Bronchial epithelial cell (primary cell): Measurements from ENCODE around the gene CLCN4. TPM values are rescaled to one million over a fixed set of nuclear protein-coding genes. Genes with fewer than 3 reads are reported as not detected.

ENCODE experiments used
- DNase-seq: peaks from one replicate; pipeline ENCODE4 v3.0.0-alpha.2; 2010; ENCODE audit warnings: low read depth
- FAIRE-seq: peaks from 2 replicates; lab custom pipeline; 2011; peaks lifted over from hg19 to GRCh38; lab: Jason Lieb, UNC
- H3K27me3 ChIP-seq: 2 replicates; pipeline ENCODE4 v1.5.1; 2011; ENCODE audit warnings: low read length; ENCODE audit not compliant: control insufficient read depth, insufficient read depth
- H3K36me3 ChIP-seq: 2 replicates; pipeline ENCODE4 v1.5.1; 2011; ENCODE audit warnings: low read length; ENCODE audit not compliant: control insufficient read depth, insufficient read depth
- H3K4me3 ChIP-seq: 2 replicates; pipeline ENCODE4 v1.5.1; 2011; ENCODE audit warnings: mild to moderate bottlenecking, low read depth, low read length, control low read depth
- total RNA-seq: library from RNA; depleted of rRNA; stranded (reverse); fragments of >200 nt; gene quantifications from 2 replicates; pipeline ENCODE4 v1.2.1, GENCODE V29; 2014
- TF ChIP-seq, protein P1 (sequence below): IDR thresholded peaks from 2 replicates; pipeline ENCODE4 v1.5.1; 2011; ENCODE audit warnings: mild to moderate bottlenecking, moderate library complexity, low read length, control low read depth, inconsistent platforms; ENCODE audit not compliant: insufficient read depth, severe bottlenecking

CLCN4 gene
- total RNA-seq, 1 donor from 2014 or later = 1.3 TPM

DNA sequence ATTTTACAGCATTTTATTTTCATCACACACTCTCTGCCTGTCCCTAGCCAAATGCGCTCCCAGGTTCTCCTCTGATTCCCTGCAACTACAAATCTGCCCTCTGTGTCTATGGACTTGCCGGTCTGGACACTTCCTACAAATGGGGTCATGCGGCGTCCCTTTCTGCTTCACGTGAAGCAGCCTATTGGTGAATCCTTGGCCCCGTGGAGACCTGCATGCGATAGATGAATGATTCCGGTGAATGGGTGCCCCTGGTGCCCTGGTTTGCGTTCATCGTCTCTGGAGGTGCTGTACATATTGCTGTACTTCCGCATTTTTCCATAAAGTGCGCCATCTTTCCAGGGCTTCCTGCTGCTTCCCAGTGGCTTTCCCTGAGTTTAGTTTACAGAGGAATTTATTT lies 27.5 kb upstream of the CLCN4 start:
- DNase-seq (no peak), FAIRE-seq (no peak)
- H3K27me3 ChIP-seq = no peaks in the 10 kb centered on the region
- no peak overlapping the region for H3K4me3 ChIP-seq
- TF ChIP-seq, protein P1, sequence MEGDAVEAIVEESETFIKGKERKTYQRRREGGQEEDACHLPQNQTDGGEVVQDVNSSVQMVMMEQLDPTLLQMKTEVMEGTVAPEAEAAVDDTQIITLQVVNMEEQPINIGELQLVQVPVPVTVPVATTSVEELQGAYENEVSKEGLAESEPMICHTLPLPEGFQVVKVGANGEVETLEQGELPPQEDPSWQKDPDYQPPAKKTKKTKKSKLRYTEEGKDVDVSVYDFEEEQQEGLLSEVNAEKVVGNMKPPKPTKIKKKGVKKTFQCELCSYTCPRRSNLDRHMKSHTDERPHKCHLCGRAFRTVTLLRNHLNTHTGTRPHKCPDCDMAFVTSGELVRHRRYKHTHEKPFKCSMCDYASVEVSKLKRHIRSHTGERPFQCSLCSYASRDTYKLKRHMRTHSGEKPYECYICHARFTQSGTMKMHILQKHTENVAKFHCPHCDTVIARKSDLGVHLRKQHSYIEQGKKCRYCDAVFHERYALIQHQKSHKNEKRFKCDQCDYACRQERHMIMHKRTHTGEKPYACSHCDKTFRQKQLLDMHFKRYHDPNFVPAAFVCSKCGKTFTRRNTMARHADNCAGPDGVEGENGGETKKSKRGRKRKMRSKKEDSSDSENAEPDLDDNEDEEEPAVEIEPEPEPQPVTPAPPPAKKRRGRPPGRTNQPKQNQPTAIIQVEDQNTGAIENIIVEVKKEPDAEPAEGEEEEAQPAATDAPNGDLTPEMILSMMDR = no peak
- H3K36me3 ChIP-seq = peaks cover 8% of the 10 kb centered on the region

DNA sequence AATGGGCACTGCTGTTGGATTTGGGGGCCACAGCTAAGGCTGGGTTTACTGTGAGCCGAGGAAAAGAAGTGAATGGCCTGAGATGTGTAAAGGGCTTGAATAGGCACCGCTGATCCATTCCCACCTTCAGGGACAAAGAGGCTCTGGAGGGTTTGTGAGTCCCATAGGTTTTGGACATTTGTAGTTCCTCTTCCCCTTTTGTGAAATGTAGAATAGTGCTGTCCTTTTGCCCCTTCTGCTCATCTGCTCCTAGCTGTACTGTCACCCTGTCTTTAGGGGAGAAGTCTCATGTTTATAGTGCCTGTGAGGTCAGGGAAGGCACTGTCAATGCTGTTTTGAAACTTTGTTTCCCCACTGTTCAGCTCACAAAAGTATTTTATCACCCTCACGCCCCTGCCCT lies 26.4 kb upstream of the CLCN4 start:
- Histone ChIP-seq H3K4me3 (no peak overlapping the region), H3K27me3 (no peaks in the 10 kb centered on the region), H3K36me3 (peaks cover 8% of the 10 kb centered on the region)
- TF ChIP-seq, protein P1 = no peak
- DNase-seq (no peak), FAIRE-seq (no peak)

DNA sequence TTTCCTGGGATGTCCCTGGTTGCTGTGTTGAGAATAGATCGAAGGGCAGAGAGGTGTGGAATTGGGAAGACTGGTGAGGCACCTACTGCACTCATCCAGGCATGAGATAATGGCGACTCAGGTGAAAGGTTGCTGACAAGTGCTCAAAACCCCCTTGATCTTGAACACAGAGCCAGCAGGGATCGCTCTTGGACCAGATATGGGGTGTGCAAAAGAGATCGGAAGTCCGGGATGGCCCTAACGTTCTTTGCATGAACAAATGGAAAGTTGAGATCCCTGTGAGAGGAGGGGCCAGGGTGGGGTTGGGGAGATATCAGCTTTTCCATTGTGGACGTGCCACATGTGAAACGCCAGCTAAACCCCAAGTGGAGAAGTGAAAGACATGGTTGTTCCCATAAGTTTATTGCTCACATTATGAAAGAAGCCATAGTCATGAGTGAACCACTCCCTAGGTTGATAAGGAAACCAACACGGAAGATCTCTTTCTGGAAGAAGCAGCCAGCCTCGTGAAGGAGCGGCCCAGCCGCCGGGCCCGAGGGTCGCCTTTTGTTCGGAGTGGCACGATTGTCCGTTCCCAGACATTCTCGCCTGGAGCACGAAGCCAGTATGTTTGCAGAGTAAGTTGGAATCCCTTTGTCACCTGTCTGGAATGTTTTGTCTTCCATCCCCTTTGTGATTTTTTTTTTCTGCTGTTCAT lies 22.6 kb upstream of the CLCN4 start:
- Histone ChIP-seq H3K4me3 (no peak overlapping the region), H3K27me3 (no peaks in the 10 kb centered on the region), H3K36me3 (peaks cover 4% of the 10 kb centered on the region)
- FAIRE-seq (no peak), DNase-seq (no peak)
- TF ChIP-seq, protein P1 = no peak

DNA sequence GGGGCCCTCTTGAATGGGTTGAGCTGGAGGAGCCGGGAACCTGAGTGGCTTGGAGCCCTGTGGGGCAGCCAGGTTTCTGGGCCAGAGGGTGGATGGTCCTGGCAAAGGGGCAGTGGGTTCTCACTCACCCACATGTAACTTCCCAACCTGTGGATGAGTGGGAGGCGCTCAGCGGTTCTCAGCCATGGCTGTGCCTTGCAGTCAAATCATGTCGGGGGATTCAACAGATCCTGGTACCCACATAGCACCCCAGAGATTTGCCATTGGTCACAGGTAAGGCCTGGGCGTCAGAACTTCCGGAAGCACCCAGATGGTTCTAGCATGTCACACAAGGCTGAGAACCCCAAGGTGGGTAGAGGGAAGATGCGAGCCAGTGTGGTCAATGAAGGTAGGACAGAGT lies 21.9 kb upstream of the CLCN4 start:
- no peaks in the 10 kb centered on the region for H3K27me3 ChIP-seq
- TF ChIP-seq, protein P1 = no peak
- FAIRE-seq = no peak
- no peak overlapping the region for H3K4me3 ChIP-seq
- H3K36me3 ChIP-seq = peaks cover 3% of the 10 kb centered on the region
- no peak for DNase-seq

DNA sequence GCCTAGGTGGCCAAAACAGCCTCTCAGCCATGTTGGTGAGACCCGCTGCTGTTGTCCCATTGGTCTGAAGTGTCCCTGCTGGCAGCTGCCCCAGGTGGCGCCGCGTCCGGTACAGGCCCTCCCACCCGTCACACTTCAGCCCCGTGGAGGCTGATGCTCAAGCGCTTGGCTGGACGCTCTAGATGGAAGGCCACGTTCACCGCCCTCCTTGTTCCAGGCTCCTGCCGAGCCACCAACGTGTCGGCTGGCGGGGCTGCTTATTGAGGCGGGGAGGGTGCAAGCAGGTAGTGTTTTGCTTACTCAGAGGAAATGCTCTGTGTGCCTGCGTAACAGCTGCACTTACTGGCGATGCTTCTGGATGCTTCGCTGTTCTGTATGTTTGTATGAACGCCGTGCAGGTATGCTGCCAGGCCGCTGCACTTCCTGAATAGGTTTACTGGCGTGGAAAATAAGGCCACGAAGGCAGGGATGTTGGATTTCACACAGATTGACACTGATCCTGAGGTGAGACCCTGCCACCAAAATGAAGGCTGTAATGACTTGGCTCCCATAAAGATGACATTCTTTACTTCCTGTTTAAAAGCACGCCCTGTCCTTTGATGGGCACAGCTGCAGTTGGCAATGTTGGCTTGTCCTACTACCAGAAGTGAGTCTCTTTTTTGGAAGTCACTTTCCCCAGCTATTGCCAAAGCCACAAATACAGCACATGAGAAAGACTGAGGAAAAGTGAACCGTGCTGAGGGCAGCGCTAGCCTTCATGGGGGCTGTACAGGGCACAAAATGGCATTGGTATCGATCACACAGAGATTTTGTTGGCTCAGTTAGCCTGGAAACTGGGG lies 21.0 kb upstream of the CLCN4 start:
- Histone ChIP-seq H3K36me3 (peaks cover 4% of the 10 kb centered on the region), H3K27me3 (no peaks in the 10 kb centered on the region), H3K4me3 (no peak overlapping the region)
- FAIRE-seq = peak; percentile 18
- no peak for DNase-seq
- TF ChIP-seq, protein P1 = no peak
